Activated CD8-positive, alpha-beta memory T cell treated with anti-CD3 and anti-CD28 coated beads, Interleukin-2, amount 10 ng/mL, durations not matched to agents 7 days and 5 days (primary cell): Measurements from ENCODE around the gene CTSA. TPM values are rescaled to one million over a fixed set of nuclear protein-coding genes. Genes with fewer than 3 reads are reported as not detected.

Source experiments
- ATAC-seq: fragments of 150-1000 bp; cut with Tn5 transposase; one replicate; pipeline ENCODE4 v1.10.0; 2021; ENCODE audit warnings: moderate library complexity
- CTCF ChIA-PET: fragments of 350-600 bp; sonication (Branson Sonifier 250); formaldehyde crosslinking; loops from one replicate; lab custom pipeline; 2021; ENCODE audit warnings: antibody characterized with exemption; lab: Charles Lee
- DNase-seq: peaks from one replicate; pipeline ENCODE4 v3.0.0-alpha.2; 2020
- H3K27ac Mint-ChIP-seq: one replicate; pipeline ENCODE4 v1.8.0; 2021; ENCODE audit warnings: mild to moderate bottlenecking, mixed read lengths
- H3K27me3 Mint-ChIP-seq: one replicate; pipeline ENCODE4 v1.8.0; 2021; ENCODE audit warnings: mixed read lengths
- H3K36me3 Mint-ChIP-seq: one replicate; pipeline ENCODE4 v1.8.0; 2021; ENCODE audit warnings: mild to moderate bottlenecking, mixed read lengths
- H3K4me1 Mint-ChIP-seq: one replicate; pipeline ENCODE4 v1.8.0; 2021; ENCODE audit warnings: mixed read lengths
- H3K4me3 Mint-ChIP-seq: one replicate; pipeline ENCODE4 v1.8.0; 2021; ENCODE audit warnings: mild to moderate bottlenecking, moderate library complexity, mixed read lengths
- H3K9me3 Mint-ChIP-seq: one replicate; pipeline ENCODE4 v1.8.0; 2022; ENCODE audit warnings: low read depth, mixed read lengths
- total RNA-seq, 2 experiments: library from RNA; stranded (reverse); gene quantifications; one replicate each; pipeline ENCODE4 v1.2.3, GENCODE V29; 2021

Gene CTSA
- total RNA-seq, 2 experiments from 2014 or later, result 55.5 to 69.6 TPM

DNA sequence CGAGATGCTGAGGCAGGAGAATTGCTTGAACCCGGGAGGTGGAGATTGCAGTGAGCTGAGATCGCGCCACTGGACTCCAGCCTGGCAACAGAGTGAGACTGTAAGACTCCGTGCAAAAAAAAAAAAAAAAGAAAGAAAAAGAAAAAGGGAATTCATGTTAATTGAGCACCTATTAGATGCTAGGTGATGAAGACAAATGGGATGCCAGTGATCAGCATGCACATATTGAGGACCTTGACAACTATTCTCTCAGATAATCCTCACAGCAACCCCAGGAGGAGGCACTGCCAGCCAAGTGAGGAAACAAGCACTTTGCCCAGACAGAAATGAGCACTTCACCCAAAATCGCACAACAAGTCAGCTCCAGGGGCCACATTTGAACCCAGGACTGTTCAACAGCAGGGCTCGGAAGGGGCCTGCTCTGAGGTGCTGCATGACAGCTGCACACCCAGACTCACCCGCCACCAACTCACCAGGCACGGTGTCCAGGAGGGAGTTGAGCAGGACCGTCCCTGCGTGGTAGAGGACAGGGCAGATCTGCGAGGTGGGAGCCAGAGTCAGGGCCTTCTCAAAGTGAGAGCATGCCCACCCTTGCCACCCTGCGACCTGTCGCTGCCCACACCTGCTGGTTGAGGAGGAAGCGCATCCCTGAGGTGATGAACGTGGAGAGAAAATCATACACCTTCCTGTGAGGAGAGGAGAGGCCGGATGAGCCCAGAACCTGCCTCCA, 16.2 kb downstream of the CTSA start:
- Mint-ChIP-seq H3K36me3 (no peaks in the 10 kb centered on the region), H3K27ac (no peak overlapping the region), H3K9me3 (no peaks in the 10 kb centered on the region), H3K4me1 (peaks cover 17% of the 10 kb centered on the region), H3K27me3 (peaks cover 6% of the 10 kb centered on the region), H3K4me3 (no peak overlapping the region)
- CTCF ChIA-PET, result interaction anchor here (0.9 kb wide), 1 partner anchor 26 kb away, joined by 3 read pairs; no protein-coding TSS in a partner anchor
- ATAC-seq (no peak), DNase-seq (no peak)

DNA sequence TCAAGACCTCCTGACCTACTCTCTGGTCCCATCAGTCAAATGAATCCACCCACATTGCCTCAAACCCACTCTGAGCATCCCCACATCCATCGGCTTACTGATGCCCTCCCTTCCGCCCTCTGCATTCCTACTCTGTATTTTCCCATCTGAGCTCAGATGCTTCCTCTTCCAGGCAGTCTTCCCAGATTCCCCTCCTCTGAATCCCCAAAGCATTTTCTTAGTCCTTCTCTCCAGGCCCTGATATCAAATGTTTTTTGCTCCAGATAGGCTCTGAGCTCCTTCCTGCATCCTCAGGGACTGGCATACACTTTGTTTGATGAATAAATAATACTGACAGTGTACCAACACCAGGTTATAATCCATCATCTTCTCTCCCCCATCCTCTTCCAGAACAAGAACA, 16.9 kb downstream of the CTSA start:
- Mint-ChIP-seq H3K36me3 (no peaks in the 10 kb centered on the region), H3K27me3 (peaks cover 8% of the 10 kb centered on the region), H3K9me3 (no peaks in the 10 kb centered on the region), H3K4me1 (peaks cover 18% of the 10 kb centered on the region), H3K4me3 (no peak overlapping the region), H3K27ac (no peak overlapping the region)
- DNase-seq, result no peak
- CTCF ChIA-PET, result interaction anchor here (0.9 kb wide), 1 partner anchor 25 kb away, joined by 3 read pairs; no protein-coding TSS in a partner anchor
- ATAC-seq, result no peak

DNA sequence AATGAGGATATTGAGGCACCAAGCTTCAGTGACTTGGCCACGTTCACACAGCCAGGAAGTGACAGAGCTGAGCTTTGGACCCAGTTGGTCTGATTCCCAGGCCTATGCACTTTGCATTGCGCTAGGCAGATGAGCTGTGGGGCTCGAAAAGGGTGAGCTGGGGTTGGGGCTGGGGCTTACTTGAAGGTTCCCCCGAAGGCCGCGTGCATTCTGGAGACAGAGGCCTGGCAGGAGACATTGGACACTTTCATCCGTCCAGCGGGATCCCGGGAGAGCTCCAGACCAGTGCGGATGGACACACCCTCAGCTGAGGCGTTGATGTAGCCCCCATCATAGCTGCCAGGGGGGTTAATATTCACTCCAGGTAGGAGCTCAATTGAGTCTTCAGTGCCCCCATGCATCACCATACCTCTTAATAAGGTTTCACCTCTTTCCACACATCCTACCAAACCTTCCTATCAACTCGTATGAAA, 18.2 kb downstream of the CTSA start:
- Mint-ChIP-seq H3K4me3 (no peak overlapping the region), H3K9me3 (no peaks in the 10 kb centered on the region), H3K36me3 (no peaks in the 10 kb centered on the region), H3K27ac (no peak overlapping the region), H3K4me1 (peaks cover 19% of the 10 kb centered on the region), H3K27me3 (peaks cover 9% of the 10 kb centered on the region)
- CTCF ChIA-PET, result interaction anchor here (0.8 to 2.5 kb wide), 7 partner anchors 19 to 104 kb away, joined by 3 to 9 read pairs (median 4); partner anchors contain the start of genes PCIF1, ZNF335 and ZSWIM1
- ATAC-seq, result no peak
- no peak for DNase-seq

DNA sequence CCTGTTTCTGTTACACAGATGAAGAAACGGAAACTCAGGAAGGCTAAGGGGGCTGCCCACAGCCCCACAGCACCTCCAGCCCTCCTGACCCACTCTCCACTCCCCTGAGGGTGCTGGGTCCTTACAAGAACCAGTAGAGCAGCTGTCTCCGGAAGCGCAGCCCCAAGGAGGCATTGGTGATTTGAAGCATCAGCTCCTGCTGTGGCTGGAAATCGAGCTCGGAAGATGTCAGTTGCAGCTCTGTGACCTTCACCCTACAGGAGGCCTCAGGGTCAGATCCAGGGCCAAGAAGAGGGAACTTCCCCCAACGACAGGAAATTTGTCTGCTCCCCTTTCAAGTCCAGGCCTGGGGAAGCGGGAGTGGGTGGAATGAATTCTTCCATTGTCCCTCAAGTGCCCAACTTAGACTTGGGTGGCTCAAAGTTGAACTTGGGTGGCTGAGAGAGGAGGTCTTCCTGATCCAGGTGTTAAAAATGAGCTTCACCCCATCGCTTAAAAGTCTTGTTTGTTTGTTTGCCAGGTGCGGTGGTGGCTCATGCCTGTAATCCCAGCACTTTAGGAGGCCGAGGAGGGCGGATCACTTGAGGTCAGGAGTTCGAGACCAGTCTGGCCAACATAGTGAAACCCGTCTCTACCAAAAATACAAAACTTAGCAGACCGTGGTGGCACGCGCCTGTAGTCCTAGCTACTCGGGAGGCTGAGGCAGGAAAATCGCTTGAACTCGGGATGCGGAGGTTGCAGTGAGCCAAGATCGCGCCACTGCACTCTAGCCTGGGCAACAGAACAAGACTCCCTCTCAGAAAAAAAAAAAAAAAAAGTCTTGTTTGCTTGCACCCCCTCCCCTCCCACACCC, 18.9 kb downstream of the CTSA start:
- no peak for ATAC-seq
- CTCF ChIA-PET, result interaction anchor here (0.7 to 2.5 kb wide), 7 partner anchors 20 to 104 kb away, joined by 3 to 9 read pairs (median 4); partner anchors contain the start of genes PCIF1 and ZNF335
- peak overlapping the region; percentile 71 for H3K27ac Mint-ChIP-seq
- peaks cover 22% of the 10 kb centered on the region for H3K4me1 Mint-ChIP-seq
- no peak for DNase-seq
- H3K27me3 Mint-ChIP-seq, result peaks cover 12% of the 10 kb centered on the region
- no peaks in the 10 kb centered on the region for H3K36me3 Mint-ChIP-seq
- no peaks in the 10 kb centered on the region for H3K9me3 Mint-ChIP-seq
- H3K4me3 Mint-ChIP-seq, result peak overlapping the region; percentile 67

DNA sequence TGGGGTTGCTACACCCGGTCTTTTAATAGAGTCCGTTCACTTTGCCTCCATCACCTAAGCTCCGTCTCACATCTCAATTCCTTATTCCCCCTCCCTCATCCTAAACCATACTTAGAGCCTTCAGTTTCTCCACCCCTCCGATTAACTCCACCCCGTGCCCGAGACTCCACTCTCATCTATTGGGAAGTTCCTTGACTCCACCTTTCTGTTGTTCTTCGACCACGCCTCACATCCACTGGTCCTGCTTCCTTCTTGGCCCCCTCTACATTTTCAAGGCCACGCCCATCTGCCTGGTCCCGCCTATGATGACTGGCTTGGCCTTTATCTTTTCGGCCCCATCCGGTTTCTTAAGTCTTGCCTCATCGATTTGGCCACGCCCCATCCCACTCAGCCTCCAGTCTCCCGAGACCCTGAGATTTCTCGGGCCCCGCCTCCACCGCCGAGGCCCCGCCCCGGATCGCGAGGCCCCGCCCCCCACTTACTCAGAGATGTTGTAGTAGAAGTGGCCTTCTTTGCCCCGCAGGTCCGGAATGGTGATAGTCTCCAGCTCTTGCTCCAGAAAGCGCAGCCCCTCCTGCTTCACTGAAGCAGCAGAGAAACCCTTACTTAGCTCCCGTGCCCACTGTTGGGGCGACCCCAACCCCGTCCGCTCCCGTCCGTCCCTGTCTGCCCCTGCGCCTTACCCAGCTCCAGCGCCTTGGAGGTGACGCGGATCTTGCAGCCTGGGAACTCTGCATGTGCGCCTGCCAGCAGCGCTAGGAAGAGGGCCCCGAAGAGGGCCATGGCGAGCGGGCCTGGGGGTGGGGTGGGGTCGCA, 19.7 kb downstream of the CTSA start:
- Mint-ChIP-seq H3K9me3 (no peaks in the 10 kb centered on the region), H3K4me1 (peaks cover 22% of the 10 kb centered on the region), H3K4me3 (peak overlapping the region; percentile 67), H3K36me3 (no peaks in the 10 kb centered on the region), H3K27me3 (peaks cover 15% of the 10 kb centered on the region), H3K27ac (peak overlapping the region; percentile 71)
- DNase-seq (peak; percentile 98), ATAC-seq (peak; percentile 96)
- CTCF ChIA-PET, result interaction anchor here (0.7 to 2.5 kb wide), 5 partner anchors 12 to 103 kb away, joined by 3 to 9 read pairs (median 4); partner anchors contain the start of gene ZNF335

DNA sequence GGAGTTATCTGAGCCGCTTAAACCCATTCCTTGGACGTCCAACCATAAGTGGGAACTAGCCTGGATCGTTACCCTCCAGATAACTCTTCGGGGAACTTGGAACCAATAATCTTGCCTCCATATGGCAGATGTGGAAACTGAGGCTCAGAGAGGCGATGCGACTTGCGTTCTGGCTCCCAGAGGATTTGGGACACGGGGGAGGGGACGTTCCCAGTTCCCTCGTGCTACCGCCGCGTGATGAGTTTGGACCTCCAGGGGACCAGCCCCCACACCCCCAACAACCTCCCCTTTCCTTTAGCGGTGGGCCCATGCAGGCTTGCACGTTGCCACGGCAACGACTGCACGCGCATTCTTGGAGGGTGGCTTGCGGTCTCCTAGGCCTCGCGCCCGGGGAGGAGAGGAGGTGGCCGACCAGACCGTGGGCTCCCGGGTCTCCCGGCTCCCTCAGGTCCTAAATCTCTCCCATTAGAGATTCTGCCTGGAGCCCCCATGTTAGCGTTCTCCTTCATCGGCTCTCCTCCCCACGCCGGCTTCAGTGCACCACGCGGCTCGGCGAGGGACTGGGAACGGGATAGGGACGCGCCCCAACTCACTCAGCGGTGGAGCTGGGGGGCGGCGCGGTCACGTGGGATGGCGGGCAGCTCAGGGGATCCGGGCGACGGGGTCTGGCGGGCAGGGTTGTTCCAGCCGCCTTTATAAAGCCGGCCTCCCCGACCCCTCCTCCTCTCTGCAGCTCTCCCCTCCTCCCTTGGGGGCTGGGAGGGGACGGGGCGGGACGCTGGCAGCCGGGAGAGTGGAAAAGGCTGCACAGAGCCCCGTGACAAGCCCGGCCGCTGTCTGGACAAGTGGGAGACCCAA, 20.6 kb downstream of the CTSA start, which contains the start of gene PLTP:
Gene PLTP, minus strand, starts transcription at position 670 of the 858 bp plus-strand sequence. CDS start 703 bp downstream, outside the sequence.
- peaks cover 22% of the 10 kb centered on the region for H3K4me1 Mint-ChIP-seq
- peak within 1 kb of the TSS; percentile 67 for H3K4me3 Mint-ChIP-seq
- H3K27ac Mint-ChIP-seq, result peak within 1 kb of the TSS; percentile 71
- no peak for ATAC-seq
- H3K9me3 Mint-ChIP-seq, result no peaks in the 10 kb centered on the region
- H3K36me3 Mint-ChIP-seq, result no peaks in the 10 kb centered on the region
- CTCF ChIA-PET, result interaction anchor here (0.9 to 2.5 kb wide), 3 partner anchors 12 to 102 kb away, joined by 3 to 9 read pairs (median 4); no protein-coding TSS in a partner anchor
- DNase-seq, result peak; percentile 59
- H3K27me3 Mint-ChIP-seq, result peaks cover 20% of the 10 kb centered on the region

DNA sequence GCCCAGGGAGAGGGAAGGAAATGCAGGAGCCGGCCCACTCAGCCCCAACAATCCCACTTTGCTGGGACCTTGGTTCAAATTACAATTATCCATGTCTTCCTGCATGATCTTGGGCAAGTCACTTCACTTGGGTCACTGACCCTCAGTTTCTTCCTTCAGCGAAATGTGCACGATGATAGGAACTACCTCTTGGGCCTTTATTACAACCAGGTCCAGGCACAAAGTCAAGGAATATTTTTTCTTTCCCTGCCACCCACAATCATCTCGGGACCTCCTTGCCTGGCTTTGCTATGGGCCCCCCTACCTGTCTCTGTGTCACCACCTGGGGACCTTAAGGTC, 21.2 kb downstream of the CTSA start:
- ATAC-seq (no peak), DNase-seq (no peak)
- H3K36me3 Mint-ChIP-seq, result no peaks in the 10 kb centered on the region
- no peak overlapping the region for H3K27ac Mint-ChIP-seq
- peaks cover 22% of the 10 kb centered on the region for H3K4me1 Mint-ChIP-seq
- peaks cover 20% of the 10 kb centered on the region for H3K27me3 Mint-ChIP-seq
- no peaks in the 10 kb centered on the region for H3K9me3 Mint-ChIP-seq
- CTCF ChIA-PET, result interaction anchor here (0.9 kb wide), 1 partner anchor 57 kb away, joined by 3 read pairs; no protein-coding TSS in a partner anchor
- no peak overlapping the region for H3K4me3 Mint-ChIP-seq

DNA sequence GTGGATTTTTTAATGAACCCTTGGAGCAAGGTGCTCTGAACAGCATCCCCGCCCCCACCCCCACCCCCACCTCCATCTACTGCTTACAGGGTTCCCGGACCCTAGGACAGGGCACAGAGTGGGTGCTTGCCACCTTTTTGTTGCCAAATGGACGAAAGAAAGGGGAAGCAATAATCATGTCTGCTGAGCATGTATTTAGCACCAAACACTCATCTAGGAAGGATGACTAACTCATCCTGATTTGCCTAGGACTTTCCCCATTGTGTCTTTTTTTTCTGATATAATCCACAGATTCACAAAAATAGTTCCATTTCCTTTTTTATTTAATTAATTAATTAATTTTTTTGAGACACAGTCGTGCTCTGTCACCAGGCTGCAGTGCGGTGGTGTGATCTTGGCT, 22.0 kb downstream of the CTSA start:
- DNase-seq, result no peak
- CTCF ChIA-PET, result no interaction called here
- ATAC-seq, result no peak
- no peak overlapping the region for H3K4me3 Mint-ChIP-seq
- H3K27me3 Mint-ChIP-seq, result peaks cover 20% of the 10 kb centered on the region
- H3K4me1 Mint-ChIP-seq, result peaks cover 22% of the 10 kb centered on the region
- H3K27ac Mint-ChIP-seq, result no peak overlapping the region
- H3K9me3 Mint-ChIP-seq, result no peaks in the 10 kb centered on the region
- no peaks in the 10 kb centered on the region for H3K36me3 Mint-ChIP-seq

DNA sequence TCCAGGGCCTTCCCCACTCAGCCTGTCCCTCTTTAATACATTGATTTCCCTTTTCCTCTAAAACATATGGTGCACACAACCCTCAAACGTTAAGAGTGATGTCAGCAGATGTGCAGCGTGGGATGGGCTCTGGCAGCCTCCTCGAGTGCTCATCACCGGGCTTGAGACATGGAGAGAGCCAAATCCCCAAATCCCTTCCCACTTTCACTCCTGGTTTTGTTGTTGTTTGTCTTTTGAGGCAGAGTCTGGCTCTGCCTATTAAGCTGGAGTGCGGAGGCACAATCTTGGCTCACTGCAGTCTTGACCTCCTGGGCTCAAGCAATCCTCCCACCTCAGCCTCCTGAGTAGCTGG, 26.6 kb downstream of the CTSA start:
- peaks cover 3% of the 10 kb centered on the region for H3K4me1 Mint-ChIP-seq
- no peak overlapping the region for H3K4me3 Mint-ChIP-seq
- H3K9me3 Mint-ChIP-seq, result no peaks in the 10 kb centered on the region
- no peaks in the 10 kb centered on the region for H3K36me3 Mint-ChIP-seq
- H3K27ac Mint-ChIP-seq, result no peak overlapping the region
- DNase-seq (no peak), ATAC-seq (no peak)
- CTCF ChIA-PET, result no interaction called here
- peaks cover 30% of the 10 kb centered on the region for H3K27me3 Mint-ChIP-seq

DNA sequence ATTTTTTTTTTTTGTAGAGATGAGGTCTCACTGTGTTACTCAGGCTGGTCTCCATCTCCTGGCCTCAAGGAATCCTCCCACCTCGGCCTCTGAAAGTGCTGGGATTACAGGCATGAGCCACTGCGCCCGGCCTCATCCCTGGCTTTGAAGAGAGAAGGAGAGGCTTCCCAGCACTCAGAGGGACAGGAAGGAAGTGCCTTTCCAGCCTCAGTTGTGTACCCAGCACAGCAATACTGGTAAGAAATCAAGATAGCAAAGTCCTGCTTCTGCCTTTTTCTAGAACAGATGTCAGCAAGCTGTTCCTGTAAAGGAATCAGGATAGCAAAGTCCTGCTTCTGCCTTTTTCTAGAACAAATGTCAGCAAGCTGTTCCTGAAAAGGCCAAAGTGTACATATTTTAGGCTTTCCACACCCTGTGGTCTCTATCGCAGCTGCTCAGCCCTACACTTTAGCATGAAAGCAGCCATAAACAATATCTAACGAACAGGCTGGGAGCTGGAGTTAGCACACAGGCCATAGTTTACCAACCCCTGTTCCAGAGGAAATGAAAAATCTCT, 27.1 kb downstream of the CTSA start:
- no peaks in the 10 kb centered on the region for H3K36me3 Mint-ChIP-seq
- H3K27me3 Mint-ChIP-seq, result peaks cover 30% of the 10 kb centered on the region
- no peak overlapping the region for H3K4me3 Mint-ChIP-seq
- H3K27ac Mint-ChIP-seq, result no peak overlapping the region
- peaks cover 3% of the 10 kb centered on the region for H3K4me1 Mint-ChIP-seq
- no peaks in the 10 kb centered on the region for H3K9me3 Mint-ChIP-seq
- DNase-seq (no peak), ATAC-seq (no peak)
- CTCF ChIA-PET, result interaction anchor here (1.4 kb wide), 1 partner anchor 16 kb away, joined by 4 read pairs; no protein-coding TSS in a partner anchor

DNA sequence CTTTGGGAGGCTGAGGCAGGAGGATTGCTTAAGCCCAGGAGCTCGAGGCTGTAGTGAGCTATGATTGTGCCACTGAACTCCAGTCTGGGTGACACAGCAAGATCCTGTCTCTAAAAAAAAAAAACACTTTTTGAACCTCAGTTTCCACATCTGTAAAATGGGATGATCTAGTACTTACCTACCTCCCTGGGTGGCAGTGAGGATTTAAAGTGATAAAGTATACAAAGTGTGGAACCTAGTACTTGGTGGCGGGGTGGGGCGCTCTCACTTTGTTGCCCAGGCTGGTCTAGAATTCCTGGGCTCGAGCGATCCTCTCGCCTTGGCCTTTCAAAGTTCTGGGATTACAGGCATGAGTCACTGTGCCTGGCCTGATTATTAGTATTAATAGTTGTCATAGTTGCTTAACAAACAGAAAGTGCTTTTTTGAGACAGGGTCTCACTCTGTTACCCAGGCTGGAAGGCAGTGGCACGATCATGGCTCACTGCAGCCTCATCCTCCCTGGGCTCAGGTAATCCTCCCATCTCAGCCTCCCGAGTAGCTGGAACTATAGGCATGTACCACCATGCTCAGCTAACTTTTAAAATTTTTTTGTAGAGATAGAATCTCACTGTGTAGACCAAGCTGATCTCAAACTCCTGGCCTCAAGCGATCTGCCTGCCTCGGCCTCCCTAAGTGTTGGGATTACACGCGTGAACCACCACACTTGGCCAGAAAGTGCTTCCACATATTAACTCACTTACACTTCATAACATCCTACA, 27.8 kb downstream of the CTSA start:
- peaks cover 3% of the 10 kb centered on the region for H3K4me1 Mint-ChIP-seq
- DNase-seq, result no peak
- H3K27ac Mint-ChIP-seq, result no peak overlapping the region
- no peak for ATAC-seq
- H3K4me3 Mint-ChIP-seq, result no peak overlapping the region
- no peaks in the 10 kb centered on the region for H3K36me3 Mint-ChIP-seq
- no peaks in the 10 kb centered on the region for H3K9me3 Mint-ChIP-seq
- CTCF ChIA-PET, result interaction anchor here (0.8 to 1.7 kb wide), 4 partner anchors 15 to 119 kb away, joined by 3 to 4 read pairs (median 4); no protein-coding TSS in a partner anchor
- H3K27me3 Mint-ChIP-seq, result peaks cover 30% of the 10 kb centered on the region
